Right ventricle myocardium superior (tissue), 1 donor: ENCODE measurements around the gene PAQR3. TPM values are rescaled to one million over a fixed set of nuclear protein-coding genes. Genes with fewer than 3 reads are reported as not detected.
"Not testable (repeated sequence)": the region's sequence is repeated elsewhere in the genome, so short reads cannot be mapped to it uniquely, and the experiment has no call there.

Experiments used
- ATAC-seq: fragments of 200-7000 bp; cut with Tn5 transposase; one replicate; pipeline ENCODE4 v1.9.1; 2020; ENCODE audit warnings: mild to moderate bottlenecking; ENCODE audit not compliant: poor library complexity
- DNase-seq: peaks from one replicate; pipeline ENCODE4 v3.0.0-alpha.2; 2020
- intact Hi-C: fragments of 100-400 bp; cut with DNase I; formaldehyde crosslinking; loops from one replicate; pipeline ENCODE4 v1.11.2; 2022
- total RNA-seq: library from RNA; stranded (reverse); fragmentation: NEBNext Ultra II Directional; extraction: Animal tissue kit (Norgen Biotek cat#: 25700); gene quantifications from one replicate; pipeline ENCODE4 v1.2.1, GENCODE V29; 2021
- donor health status: DM: no; HTN: yes; CAD: no; lungs with severe emphysema.

PAQR3 gene
- total RNA-seq, 1 donor from 2014 or later, result 6.9 TPM

GRCh38 chr4:78937837-78938236 lies 1.4 kb downstream of the PAQR3 start:
- DNase-seq, result no peak
- no peak for ATAC-seq
- intact Hi-C loops, result no loop called here

- ATAC-seq (no peak), DNase-seq (no peak)
- intact Hi-C loops, result no loop called here
Measured at GRCh38 chr4:78936989-78937388, 2.2 kb downstream of the PAQR3 start.

GRCh38 chr4:78930016-78930629 lies 9.1 kb downstream of the PAQR3 start:
- DNase-seq (no peak), ATAC-seq (no peak)
- intact Hi-C loops, result no loop called here

- no peak for DNase-seq
- ATAC-seq, result no peak
- intact Hi-C loops, result no loop called here
Measured at GRCh38 chr4:78928835-78929234, 10.4 kb downstream of the PAQR3 start.

- DNase-seq (no peak), ATAC-seq (no peak)
- intact Hi-C loops, result no loop called here
Measured at GRCh38 chr4:78926826-78927225, 12.4 kb downstream of the PAQR3 start.

DNA sequence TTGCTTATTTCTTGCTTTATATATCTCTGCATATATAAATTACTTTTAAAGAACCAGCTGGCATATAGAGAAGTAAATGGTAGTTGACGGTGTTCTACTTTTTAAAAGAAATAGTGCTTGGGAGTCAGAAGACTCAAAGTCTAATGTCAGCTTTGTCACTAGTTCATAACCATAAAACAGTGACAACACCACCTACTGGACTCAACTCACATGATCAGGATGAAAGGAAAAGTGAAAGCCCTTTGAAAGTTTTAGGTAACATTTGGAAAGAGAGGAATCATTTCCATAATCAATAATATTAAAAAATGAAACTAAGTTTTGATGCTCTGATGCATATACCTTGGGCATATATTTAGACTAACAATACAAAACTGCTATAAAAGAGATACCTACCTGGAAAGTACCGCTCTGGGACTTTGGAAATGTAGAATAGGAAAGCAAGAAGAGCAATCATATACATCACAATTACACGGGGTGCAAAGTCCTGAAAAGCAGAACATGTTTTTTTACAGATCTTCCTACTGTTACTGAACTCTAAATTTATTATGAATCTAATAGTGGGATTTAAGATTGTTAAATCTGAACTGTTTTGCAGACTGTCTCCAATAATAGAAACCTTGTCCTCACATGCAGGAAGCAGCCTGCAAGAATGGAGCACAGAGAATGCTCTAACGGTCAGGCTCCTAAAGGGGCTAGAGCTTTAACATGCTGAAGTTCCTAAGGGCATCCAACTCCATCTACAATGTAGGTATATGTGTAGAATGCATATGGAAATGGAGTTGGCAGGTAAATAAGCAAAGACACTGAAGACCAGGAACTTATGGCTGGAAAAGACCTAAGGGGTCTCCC lies 15.6 kb downstream of the PAQR3 start:
- intact Hi-C loops, result no loop called here
- no peak for DNase-seq
- ATAC-seq, result no peak

- intact Hi-C loops, result no loop called here
- no peak for ATAC-seq
- no peak for DNase-seq
Measured at GRCh38 chr4:78922207-78922606, 17.0 kb downstream of the PAQR3 start.

DNA sequence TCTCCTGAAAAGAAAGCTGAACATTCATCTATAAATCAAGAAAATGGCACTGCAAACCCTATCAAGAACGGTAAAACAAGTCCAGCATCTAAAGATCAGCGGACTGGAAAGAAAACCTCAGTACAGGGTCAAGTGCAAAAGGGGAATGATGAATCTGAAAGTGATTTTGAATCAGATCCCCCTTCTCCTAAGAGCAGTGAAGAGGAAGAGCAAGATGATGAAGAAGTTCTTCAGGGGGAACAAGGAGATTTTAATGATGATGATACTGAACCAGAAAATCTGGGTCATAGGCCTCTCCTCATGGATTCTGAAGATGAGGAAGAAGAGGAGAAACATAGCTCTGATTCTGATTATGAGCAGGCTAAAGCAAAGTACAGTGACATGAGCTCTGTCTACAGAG lies 28.6 kb downstream of the PAQR3 start:
- DNase-seq (no peak), ATAC-seq (no peak)
- intact Hi-C loops, result no loop called here

DNA sequence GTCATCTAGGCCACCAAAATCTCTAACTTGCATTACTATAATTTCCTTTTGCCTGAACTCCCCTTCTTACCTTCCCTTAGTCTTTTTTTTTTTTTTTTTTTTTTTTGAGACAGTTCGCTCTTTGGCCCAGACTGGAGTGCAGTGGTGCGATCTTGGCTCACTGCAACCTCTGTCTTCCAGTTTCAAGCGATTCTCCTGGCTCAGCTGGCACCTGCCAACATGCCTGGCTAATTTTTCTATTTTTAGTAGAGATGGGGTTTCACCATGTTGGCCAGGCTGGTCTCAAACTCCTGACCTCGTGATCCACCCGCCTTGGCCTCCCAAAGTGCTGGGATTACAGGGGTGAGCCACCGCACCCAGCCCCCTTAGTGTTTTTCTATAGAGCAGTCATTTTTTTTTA lies 30.3 kb downstream of the PAQR3 start:
- DNase-seq, ATAC-seq, intact Hi-C loops: not testable (repeated sequence)

DNA sequence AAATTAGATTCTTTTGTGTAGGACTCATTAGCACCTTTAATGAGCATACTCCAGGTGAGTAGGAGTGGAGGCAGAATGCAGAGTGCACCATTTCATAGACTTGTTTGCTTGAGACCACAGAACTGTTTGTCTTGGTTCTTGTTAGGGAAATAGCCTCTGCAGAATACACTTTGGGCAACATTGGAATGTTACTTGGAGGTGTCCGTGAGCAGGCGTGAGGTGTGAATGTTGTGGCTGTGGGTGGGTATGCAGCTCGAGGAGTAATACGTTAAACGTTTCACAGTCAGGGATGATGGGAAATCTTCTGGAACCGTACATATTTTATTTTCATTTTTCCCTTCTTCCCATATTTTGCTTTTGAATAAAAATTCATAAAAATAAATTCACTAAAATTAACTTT lies 31.6 kb downstream of the PAQR3 start:
- ATAC-seq (no peak), DNase-seq (no peak)
- intact Hi-C loops, result no loop called here

DNA sequence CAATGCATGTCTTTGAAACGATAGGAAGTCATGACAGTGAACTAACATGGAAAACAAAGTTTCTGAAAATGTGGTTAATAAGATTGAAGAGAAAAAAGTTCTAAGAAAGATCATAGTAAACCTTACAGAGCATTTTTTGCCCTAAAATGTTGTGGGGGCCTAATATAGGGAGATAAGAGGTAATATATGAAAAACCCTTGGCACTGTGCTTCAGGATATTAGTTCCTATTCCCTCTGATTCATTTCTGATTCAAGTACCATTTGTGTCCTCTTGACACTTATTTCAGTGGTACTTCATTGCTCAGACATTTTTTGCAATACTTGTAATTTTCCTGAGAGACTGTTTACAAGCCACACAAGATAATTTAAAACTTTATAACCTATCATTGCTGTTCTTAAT lies 35.1 kb downstream of the PAQR3 start:
- ATAC-seq (no peak), DNase-seq (no peak)
- intact Hi-C loops, result no loop called here

DNA sequence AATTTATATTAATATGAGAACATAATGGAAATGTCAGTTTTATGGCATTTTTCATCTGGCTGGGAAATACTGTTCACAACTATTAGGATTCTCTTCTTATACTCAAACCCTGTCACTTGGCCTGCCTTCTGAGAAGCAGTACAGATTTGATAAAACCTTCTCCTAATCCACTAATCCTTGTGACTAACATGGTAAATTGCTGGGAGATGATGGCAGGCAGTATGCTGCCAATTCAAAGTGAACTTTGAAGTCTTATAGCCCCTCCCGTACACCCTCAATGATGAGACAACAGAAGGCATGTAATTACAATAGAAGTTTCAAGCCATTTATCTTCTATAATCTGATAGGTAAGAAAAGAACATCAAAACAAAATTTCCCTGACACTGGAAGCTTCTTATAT lies 36.9 kb downstream of the PAQR3 start:
- DNase-seq, result no peak
- no peak for ATAC-seq
- intact Hi-C loops, result no loop called here

GRCh38 chr4:78901882-78902281 lies 37.4 kb downstream of the PAQR3 start:
- ATAC-seq, result no peak
- DNase-seq, result no peak
- intact Hi-C loops, result no loop called here

- ATAC-seq (no peak), DNase-seq (no peak)
- intact Hi-C loops, result no loop called here
Measured at GRCh38 chr4:78899302-78899701, 39.9 kb downstream of the PAQR3 start.

- DNase-seq, result no peak
- ATAC-seq, result no peak
- intact Hi-C loops, result no loop called here
Measured at GRCh38 chr4:78889955-78890354, 49.3 kb downstream of the PAQR3 start.

DNA sequence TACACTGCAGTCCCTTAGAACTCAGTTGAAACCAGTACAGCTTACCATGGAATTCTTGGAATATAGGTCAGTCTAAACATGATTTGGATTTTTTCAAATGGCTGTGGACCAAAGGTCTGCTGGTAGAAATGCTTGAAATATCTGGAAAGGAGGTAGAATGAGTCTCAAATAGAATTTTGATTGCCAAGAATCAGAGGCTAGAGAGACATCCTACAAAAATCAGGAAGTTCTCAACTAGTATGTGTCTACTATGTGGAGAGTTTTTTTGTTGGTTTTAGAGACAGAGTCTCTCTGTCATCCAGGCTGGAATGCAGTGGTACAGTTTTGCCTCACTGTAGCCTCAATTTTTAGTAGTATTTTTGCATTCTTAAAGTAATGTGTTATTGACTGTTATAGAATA lies 53.6 kb downstream of the PAQR3 start:
- intact Hi-C loops, result no loop called here
- no peak for DNase-seq
- no peak for ATAC-seq

- intact Hi-C loops, result no loop called here
Measured at GRCh38 chr4:78880874-78881492, 58.3 kb downstream of the PAQR3 start.

GRCh38 chr4:78878031-78878430 lies 61.2 kb downstream of the PAQR3 start:
- intact Hi-C loops, result no loop called here
- ATAC-seq (no peak), DNase-seq (no peak)

More at GRCh38 chr4:78880874-78881492, 58.3 kb downstream of the PAQR3 start:
- no peak for DNase-seq
- no peak for ATAC-seq

DNA sequence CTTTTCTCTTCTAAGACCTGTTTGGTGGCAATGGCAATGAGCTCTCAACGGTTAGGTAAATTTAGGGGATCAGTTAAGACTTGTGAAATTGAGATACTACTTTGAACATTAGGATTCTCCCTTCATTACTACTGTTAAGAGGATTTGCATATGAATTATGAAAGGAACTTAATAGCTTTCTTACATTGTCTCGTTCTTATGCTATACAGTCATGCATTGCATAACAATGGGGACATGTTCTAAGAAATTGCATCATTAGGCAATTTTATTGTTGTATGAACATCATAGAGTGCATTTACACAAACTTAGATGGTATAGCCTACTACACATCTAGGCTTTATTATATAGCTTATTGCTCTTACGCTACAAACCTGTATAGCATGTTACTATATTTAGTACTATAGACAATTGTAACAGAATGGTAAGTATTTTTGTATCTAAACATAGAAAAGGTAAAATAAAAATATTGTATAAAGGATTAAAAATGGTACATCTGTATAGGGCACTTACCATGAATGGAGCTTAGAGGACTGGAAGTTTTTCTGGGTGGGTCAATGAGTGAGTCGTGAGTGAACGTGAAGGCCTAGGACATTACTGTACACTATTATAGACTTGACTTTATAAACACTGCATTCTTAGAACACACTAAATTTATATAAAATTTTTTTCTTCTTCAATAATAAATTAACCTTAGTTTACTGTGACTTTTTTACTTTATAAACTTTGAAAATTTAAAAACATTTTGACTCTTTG lies 62.5 kb downstream of the PAQR3 start:
- intact Hi-C loops, result no loop called here
- ATAC-seq (no peak), DNase-seq (no peak)
